NCI-H774 (cell line): ENCODE measurements around the gene TMEM187.
A peak's percentile ranks its signal among the peaks of the same experiment; 100 is the strongest.

Experiments
- DNase-seq: peaks from one replicate; lab custom pipeline; 2025; lab: John Stamatoyannopoulos, UW

TMEM187 gene, protein sequence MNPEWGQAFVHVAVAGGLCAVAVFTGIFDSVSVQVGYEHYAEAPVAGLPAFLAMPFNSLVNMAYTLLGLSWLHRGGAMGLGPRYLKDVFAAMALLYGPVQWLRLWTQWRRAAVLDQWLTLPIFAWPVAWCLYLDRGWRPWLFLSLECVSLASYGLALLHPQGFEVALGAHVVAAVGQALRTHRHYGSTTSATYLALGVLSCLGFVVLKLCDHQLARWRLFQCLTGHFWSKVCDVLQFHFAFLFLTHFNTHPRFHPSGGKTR

DNA sequence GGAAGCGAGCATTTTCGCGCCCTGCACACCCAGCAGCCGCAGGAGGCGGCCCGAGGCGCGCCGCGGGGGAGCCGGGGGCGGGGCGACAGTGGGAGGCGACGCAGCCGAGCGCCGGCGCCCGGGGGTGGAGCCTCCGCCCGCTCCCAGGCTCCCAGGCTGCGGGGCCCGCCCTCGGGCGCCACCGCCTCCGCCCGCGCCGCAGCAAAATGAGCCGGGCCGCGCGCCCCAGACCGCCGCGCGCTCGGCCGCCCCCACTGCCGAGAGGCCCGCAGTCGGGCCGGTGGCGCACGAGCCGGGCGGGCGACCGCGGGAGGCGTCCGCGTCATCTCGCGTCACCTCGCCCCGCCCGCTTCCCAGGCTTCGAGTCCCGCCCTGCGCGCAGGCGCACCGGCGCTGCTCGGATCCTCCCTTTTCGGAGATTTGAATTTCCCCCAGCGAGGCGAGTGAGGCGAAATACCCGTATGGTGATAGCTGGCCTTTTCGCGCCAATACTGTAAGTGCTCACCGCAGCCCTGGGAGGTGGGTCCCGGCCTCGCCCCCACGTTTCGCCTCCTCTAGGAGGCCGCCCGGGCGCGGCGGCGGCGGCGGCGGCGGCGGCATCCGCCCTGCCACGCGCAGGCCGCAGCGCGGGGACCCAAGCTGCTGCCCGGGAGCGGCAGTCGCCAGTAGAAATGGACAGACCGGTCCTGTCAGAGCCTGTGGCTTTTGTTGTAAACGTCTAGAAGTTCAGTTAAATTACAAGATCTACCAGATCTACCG, at the start of gene TMEM187:
Gene TMEM187, plus strand, starts transcription at position 387 of the 759 bp plus-strand sequence. CDS start 9,309 bp downstream, outside the sequence.
- peak; percentile 95 for DNase-seq

DNA sequence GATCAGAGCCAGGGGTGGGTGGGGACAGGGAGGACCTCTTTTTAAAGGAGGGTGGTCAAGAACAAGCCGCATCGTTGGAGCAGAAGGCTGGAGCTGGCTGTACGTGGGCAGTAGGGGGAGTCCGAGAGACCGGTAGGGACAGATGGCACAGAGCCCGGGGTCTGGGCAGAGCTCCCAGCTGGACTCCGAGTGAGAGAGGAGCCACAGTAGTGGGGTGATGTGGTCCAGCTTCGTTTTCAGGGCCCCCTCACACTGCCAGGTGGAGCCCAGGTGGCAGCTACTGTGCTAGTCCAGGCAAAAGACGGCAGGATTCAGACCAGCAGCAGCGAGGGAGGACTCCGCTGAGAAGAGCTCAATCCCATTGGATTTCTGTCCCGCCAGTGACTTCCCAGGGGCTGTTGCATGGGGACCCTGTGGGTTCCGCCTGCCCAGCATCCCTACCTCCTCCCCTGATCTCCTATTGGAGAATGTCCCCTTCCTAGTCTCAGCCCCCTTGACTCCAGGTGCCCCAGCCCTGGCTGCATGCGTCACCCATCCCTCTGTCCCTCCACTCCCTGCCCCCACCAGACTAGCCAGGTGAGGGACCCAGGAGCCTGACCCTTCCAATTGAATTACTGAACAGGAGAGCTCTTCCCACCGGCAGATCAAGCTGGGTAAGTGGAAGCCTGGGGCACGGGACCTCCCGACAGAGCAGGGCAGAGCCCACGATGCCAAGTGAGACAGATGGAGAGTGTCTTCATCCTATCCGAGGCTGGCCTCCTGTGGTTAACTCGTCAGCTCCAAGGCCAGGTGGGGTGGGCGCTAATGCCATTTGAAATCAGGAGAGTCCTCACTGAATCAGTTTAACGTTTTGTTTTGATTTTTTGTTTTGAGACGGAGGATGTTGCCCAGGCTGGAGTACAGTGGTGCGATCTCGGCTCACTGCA, 49.4 kb upstream of the TMEM187 start:
- no peak for DNase-seq

DNA sequence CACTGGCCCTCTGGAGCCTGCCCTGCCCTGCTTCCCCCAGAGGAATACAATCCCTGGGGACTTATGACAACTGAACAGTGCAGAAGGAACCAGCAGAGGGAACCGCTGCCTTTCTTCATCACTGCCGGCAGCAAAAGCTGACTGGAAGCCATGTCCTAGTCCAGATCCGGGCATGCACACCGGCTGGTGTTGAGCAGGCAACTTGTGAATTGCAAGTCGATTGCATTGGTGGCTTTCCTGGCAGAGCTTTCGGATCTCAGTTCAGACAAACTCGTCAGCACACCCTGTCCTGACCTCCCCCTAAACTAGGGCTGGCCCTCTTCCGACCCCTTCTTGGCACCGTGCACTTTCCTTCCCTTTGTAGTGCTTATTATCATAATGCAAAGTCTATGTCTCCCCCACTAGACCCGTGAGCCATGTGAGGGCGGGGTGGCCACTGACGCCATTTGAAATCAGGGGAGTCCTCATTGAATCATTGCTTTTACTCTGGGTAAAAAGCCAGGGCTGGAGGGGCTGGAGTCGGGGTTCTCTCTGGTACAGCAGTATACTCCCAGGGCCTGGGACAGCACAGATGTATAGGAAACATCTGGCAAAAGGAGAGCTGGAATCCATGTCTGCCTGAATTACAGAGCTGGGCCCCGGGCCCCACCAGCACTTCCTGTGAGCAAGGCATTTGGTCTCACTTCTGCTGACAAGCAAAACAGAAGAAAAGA, 48.2 kb upstream of the TMEM187 start:
- no peak for DNase-seq

DNA sequence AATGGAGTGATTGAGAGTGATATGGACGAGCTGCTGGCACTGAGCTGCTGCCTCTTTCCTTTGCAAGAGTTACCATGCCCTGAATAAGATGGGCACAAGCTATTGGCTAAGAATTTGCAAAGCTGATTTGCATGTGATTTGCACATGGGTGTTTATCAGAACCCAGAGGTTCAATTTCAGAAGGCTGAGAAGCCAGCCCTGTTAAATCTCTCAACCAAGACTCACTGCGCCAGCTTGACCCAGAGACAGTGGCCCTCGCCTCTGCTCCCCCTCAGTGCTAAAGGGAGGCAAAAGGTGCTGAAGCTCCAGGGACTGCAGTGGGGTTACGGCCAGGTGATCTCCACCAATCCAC, 47.2 kb upstream of the TMEM187 start:
- no peak for DNase-seq

GRCh38 chrX:153925739-153926551, 46.6 kb upstream of the TMEM187 start, which contains the start of gene ARHGAP4:
Gene ARHGAP4 (minus strand): TSS chrX:153926264. CDS start chrX:153926202, 62 bp downstream.
- peak; percentile 32 for DNase-seq

DNA sequence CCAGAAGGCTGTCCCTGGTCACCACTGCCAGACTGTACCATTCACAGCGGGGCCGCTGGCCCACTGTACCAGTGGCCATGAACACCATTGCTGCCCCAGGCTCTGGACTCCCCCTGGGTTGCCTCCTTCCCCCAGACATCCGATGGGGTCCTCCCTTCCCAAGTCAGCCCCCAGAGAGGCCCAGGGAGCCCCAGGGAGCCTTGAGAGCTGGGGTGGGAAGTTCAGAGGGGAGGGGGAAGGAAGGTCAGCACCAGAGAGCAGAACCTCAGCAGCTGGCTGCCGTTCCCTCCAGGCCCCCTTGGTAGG, 46.0 kb upstream of the TMEM187 start:
- no peak for DNase-seq

- peak; percentile 23 for DNase-seq
Observed at GRCh38 chrX:153926858-153927671, 45.5 kb upstream of the TMEM187 start.

- no peak for DNase-seq
Observed at GRCh38 chrX:153927672-153927921, 45.0 kb upstream of the TMEM187 start.

- peak; percentile 98 for DNase-seq
Observed at GRCh38 chrX:153927922-153928760, 44.4 kb upstream of the TMEM187 start.

DNA sequence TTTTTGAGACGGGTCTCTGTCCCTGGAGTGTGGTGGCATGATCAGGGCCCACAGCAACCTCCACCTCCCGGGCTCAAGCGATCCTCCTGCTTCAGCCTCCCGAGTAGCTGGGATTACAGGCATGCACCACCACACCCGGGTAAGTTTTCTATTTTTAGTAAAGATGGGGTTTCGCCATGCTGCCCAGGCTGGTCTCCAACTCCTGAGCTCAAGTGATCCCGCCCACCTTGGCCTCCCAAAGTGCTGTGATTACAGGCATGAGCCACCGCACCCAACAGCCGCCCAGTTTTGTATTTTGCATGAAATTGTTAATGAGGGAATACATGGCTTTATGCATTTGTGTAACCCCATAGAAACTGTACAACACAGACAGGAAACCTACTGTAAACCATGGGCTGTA, 43.7 kb upstream of the TMEM187 start:
- DNase-seq, result no peak

GRCh38 chrX:153929576-153929975, 43.0 kb upstream of the TMEM187 start:
- no peak for DNase-seq

DNA sequence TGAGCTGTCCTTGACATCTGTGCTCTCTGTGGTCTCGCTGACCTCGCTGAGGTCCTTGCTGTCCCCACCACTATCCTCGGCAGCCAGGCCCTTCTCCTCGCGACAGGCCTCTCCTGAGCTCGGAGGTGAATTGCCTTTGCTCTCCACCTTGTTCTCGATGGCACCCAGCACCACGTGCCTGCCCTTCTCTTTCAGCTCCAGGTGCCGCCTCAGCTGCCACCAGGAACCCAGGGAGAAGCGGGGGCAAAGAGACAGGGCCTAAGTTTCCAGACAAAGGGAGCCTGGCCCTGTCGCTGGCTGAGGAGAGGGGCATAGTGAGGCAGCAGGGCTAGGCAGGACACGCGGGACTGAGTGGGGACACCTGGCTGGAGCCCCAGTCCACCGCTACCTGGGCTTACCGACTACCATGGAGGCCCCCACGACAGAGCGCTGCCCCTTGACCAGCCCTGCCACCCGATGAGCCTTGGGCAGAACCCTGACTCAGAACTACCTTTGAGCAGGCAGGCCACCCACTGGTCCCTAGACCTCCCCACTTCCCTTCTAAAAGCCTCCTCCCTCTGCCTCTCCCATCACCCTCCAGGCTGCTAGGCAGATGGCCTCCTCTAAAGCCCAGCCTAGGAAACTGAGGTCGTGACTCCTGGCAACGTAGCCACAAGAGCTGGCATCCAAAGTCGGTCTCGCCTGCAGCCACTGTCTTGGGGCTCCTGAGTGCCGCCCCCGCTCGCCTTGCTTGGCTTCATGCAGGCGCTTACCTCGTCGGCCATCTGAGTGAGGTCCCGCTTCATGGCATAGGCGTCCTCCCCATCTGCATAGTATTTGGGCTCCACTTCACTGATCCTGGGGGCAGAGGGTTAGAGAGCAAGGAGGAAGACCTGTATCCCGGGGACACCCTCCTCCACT, 42.3 kb upstream of the TMEM187 start:
- DNase-seq, result no peak

DNA sequence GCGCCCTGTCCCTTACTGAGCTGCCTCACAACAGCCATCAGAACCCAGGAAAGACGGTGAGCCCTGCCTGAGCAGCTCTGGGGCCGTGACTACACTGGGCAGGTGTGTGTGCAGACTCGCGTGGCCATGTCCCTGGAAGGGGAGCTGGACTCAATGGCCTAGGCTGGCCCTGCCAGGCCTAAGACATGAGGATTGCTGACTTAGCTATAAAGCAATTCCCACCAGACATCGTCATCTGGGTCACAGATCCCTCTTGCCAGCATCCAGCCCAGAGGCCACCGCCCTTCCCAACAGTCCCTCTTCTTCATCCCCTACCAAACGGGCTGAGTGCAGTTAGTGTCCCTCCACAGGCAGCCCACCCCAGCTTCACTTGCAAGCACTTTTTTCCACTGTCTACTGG, 41.4 kb upstream of the TMEM187 start:
- no peak for DNase-seq

GRCh38 chrX:153931748-153932147, 40.8 kb upstream of the TMEM187 start:
- no peak for DNase-seq

DNA sequence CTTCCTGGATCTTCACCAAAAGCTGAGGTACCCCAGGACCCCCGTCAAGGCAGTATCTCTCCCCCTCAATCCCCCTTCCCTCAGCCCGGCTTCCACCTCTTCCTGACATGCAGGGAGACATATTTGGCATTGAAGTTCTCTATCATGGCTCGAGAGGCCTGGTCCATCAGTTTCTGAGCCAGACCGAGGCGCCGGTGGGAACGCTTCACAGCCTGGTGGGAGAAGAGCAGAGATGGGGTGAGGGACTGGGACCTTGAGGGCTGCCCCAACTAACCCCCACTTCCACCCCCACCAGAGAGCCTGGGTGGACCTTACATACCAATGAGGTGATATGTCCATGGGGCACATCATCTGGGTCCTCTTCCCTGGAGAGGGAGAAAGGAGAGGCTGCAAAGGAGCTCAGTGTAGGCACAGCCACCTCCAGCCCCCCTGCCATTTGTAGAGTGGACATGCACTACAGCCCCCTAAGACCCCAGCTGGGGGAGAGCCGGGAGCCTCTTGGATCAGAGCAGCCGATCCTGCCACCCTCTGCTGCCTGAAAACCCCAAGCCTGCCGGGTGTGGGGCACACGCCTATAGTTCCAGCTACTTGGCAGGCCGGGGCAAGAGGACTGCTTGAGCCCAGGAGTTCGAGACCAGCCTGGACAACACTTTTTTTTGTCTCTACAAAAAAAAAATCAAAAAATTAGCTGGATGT, 40.2 kb upstream of the TMEM187 start:
- no peak for DNase-seq

- DNase-seq, result no peak
Observed at GRCh38 chrX:153933748-153934147, 38.8 kb upstream of the TMEM187 start.

- DNase-seq, result no peak
Observed at GRCh38 chrX:153934148-153934761, 38.3 kb upstream of the TMEM187 start.
